Measurements from ENCODE around the gene TRAF6. TPM values are rescaled to one million over a fixed set of nuclear protein-coding genes. Genes with fewer than 3 reads are reported as not detected.

Gene TRAF6
- total and polyA plus RNA-seq, 7 experiments from 2014 or later: 7.9 to 22.2 (median 18.2) TPM

GRCh38 chr11:36452961-36453360 is 57.1 kb downstream of the TRAF6 start:
- Mint-ChIP-seq H3K27ac (peak overlapping the region in 7 of 9 donors; percentile 12 to 76 (median 39)), H3K27me3 (no peaks in the 10 kb centered on the region), H3K9me3 (peaks cover 0 to 2% (median 0%) of the 10 kb centered on the region in 11 donors), H3K4me1 (peaks cover 24 to 49% (median 42%) of the 10 kb centered on the region in 7 donors), H3K4me3 (peak overlapping the region in 5 of 10 donors; percentile 1 to 23 (median 4)), H3K36me3 (peaks cover 0 to 22% (median 0%) of the 10 kb centered on the region in 5 donors)
- Histone ChIP-seq H3K27ac (ENCODE audit: low read depth, low read length) (no peak overlapping the region), H3K27me3 (ENCODE audit: control insufficient read depth in 2 of 2, insufficient read depth in 2 of 2, low read length in 2 of 2) (no peaks in the 10 kb centered on the region), H3K4me1 (ENCODE audit: control insufficient read depth in 2 of 2, insufficient read depth in 2 of 2, low read length in 2 of 2) (peaks cover 28 to 41% of the 10 kb centered on the region in 2 donors), H3K9me3 (ENCODE audit: control insufficient read depth in 2 of 3, low read length in 3 of 3) (no peaks in the 10 kb centered on the region), H3K4me3 (ENCODE audit: low read length) (no peak overlapping the region), H3K36me3 (ENCODE audit: control insufficient read depth in 2 of 3, insufficient read depth in 3 of 3, low read length in 3 of 3) (peaks cover 0 to 9% (median 0%) of the 10 kb centered on the region in 3 experiments)
- ChIA-PET CTCF (no interaction called here), POLR2A (no interaction called here)
- intact Hi-C loops (cut with micrococcal nuclease): loop anchor here in 1 of 2 donors (5.0 kb wide), 1 partner anchor 46 kb away; no protein-coding TSS in a partner anchor
- DNase-seq (no peak), ATAC-seq (no peak)

GRCh38 chr11:36452236-36452940 is 57.7 kb downstream of the TRAF6 start:
- ATAC-seq: peak; percentile 30
- Mint-ChIP-seq H3K27ac (peak overlapping the region in 5 of 9 donors; percentile 7 to 76 (median 32)), H3K9me3 (peaks cover 0 to 2% (median 0%) of the 10 kb centered on the region in 11 donors), H3K4me3 (peak overlapping the region in 7 of 10 donors; percentile 12 to 80 (median 24)), H3K36me3 (peaks cover 0 to 22% (median 0%) of the 10 kb centered on the region in 5 donors), H3K4me1 (peaks cover 24 to 49% (median 42%) of the 10 kb centered on the region in 7 donors), H3K27me3 (no peaks in the 10 kb centered on the region)
- Histone ChIP-seq H3K4me3 (ENCODE audit: low read length) (no peak overlapping the region), H3K36me3 (ENCODE audit: control insufficient read depth in 2 of 3, insufficient read depth in 3 of 3, low read length in 3 of 3) (peaks cover 0 to 14% (median 0%) of the 10 kb centered on the region in 3 experiments), H3K27me3 (ENCODE audit: control insufficient read depth in 2 of 2, insufficient read depth in 2 of 2, low read length in 2 of 2) (no peaks in the 10 kb centered on the region), H3K9me3 (ENCODE audit: control insufficient read depth in 2 of 3, low read length in 3 of 3) (no peaks in the 10 kb centered on the region), H3K27ac (ENCODE audit: low read depth, low read length) (no peak overlapping the region), H3K4me1 (ENCODE audit: control insufficient read depth in 2 of 2, insufficient read depth in 2 of 2, low read length in 2 of 2) (peaks cover 28 to 41% of the 10 kb centered on the region in 2 donors)
- DNase-seq: no peak
- intact Hi-C loops (cut with micrococcal nuclease): loop anchor here in 1 of 2 donors (5.0 kb wide), 1 partner anchor 45 kb away; no protein-coding TSS in a partner anchor
- ChIA-PET CTCF (no interaction called here), POLR2A (no interaction called here)

DNA sequence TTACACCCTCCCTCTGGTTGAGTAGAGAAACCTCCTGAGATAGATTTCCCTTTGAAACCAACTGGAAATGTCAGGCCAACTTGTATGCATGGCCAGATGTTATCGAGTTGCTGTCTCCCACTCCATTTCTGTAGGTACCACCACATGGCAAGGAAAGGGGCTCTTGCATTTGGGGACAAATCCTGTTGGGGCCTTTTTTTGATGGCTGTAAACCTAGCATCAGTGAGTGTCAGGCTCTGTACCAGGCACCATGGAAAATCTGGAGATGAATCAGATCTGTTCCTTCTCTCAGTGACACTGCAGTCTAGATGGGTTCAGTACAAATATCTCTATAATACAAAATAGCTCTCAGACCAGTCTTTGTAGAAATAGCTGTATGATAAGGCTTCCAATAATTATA is 58.4 kb downstream of the TRAF6 start:
- H3K27ac Mint-ChIP-seq: peak overlapping the region in 1 of 9 donors; percentile 65
- Histone ChIP-seq H3K36me3 (ENCODE audit: control insufficient read depth in 2 of 3, insufficient read depth in 3 of 3, low read length in 3 of 3) (peaks cover 0 to 15% (median 0%) of the 10 kb centered on the region in 3 experiments), H3K27me3 (ENCODE audit: control insufficient read depth in 2 of 2, insufficient read depth in 2 of 2, low read length in 2 of 2) (no peaks in the 10 kb centered on the region), H3K9me3 (ENCODE audit: control insufficient read depth in 2 of 3, low read length in 3 of 3) (no peaks in the 10 kb centered on the region), H3K27ac (ENCODE audit: low read depth, low read length) (no peak overlapping the region), H3K4me3 (ENCODE audit: low read length) (no peak overlapping the region), H3K4me1 (ENCODE audit: control insufficient read depth in 2 of 2, insufficient read depth in 2 of 2, low read length in 2 of 2) (peaks cover 28 to 41% of the 10 kb centered on the region in 2 donors)
- H3K27me3 Mint-ChIP-seq: no peaks in the 10 kb centered on the region
- peaks cover 24 to 49% (median 42%) of the 10 kb centered on the region in 7 donors for H3K4me1 Mint-ChIP-seq
- H3K4me3 Mint-ChIP-seq: peak overlapping the region in 8 of 10 donors; percentile 6 to 80 (median 22)
- no peak for ATAC-seq
- peaks cover 0 to 22% (median 0%) of the 10 kb centered on the region in 5 donors for H3K36me3 Mint-ChIP-seq
- POLR2A ChIA-PET: no interaction called here
- peaks cover 0 to 2% (median 0%) of the 10 kb centered on the region in 11 donors for H3K9me3 Mint-ChIP-seq
- no peak for DNase-seq
- CTCF ChIA-PET: no interaction called here
- intact Hi-C loops (cut with micrococcal nuclease): loop anchor here in 1 of 2 donors (5.0 kb wide), 1 partner anchor 44 kb away; no protein-coding TSS in a partner anchor

DNA sequence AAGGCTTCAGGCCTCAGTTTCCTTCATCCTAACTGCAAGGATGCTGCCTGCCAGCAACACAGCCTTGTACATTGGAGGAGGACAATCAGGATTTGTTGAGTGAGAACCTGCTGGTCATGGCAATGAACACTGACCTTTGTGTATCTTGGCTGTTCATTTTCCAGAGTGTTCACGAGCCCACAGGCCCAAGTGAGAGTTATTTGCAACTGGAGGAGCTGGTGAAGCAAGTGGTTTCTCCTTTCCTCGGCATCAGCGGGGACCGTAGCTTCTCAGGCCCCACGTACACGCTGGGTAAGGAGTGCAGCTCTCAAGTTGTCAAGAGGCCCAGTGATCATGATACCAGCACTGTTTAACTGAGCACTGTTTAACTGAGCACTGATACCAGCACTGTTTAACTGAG is 59.0 kb downstream of the TRAF6 start:
- POLR2A ChIA-PET: no interaction called here
- peaks cover 28 to 41% of the 10 kb centered on the region in 2 donors for H3K4me1 ChIP-seq (ENCODE audit: control insufficient read depth in 2 of 2, insufficient read depth in 2 of 2, low read length in 2 of 2)
- H3K9me3 Mint-ChIP-seq: peaks cover 0 to 2% (median 0%) of the 10 kb centered on the region in 11 donors
- H3K9me3 ChIP-seq (ENCODE audit: control insufficient read depth in 2 of 3, low read length in 3 of 3): no peaks in the 10 kb centered on the region
- ATAC-seq (no peak), DNase-seq (no peak)
- CTCF ChIA-PET: no interaction called here
- intact Hi-C loops (cut with micrococcal nuclease): loop anchor here in 1 of 2 donors (5.0 kb wide), 1 partner anchor 44 kb away; no protein-coding TSS in a partner anchor
- peak overlapping the region in 8 of 10 donors; percentile 76 to 89 (median 82) for H3K4me3 Mint-ChIP-seq
- peak overlapping the region in 1 of 9 donors; percentile 7 for H3K27ac Mint-ChIP-seq
- no peaks in the 10 kb centered on the region for H3K27me3 ChIP-seq (ENCODE audit: control insufficient read depth in 2 of 2, insufficient read depth in 2 of 2, low read length in 2 of 2)
- H3K27ac ChIP-seq (ENCODE audit: low read depth, low read length): no peak overlapping the region
- no peak overlapping the region for H3K4me3 ChIP-seq (ENCODE audit: low read length)
- no peaks in the 10 kb centered on the region for H3K27me3 Mint-ChIP-seq
- H3K36me3 ChIP-seq (ENCODE audit: control insufficient read depth in 2 of 3, insufficient read depth in 3 of 3, low read length in 3 of 3): peaks cover 0 to 15% (median 0%) of the 10 kb centered on the region in 3 experiments
- H3K36me3 Mint-ChIP-seq: peaks cover 0 to 22% (median 0%) of the 10 kb centered on the region in 5 donors
- H3K4me1 Mint-ChIP-seq: peaks cover 24 to 49% (median 42%) of the 10 kb centered on the region in 7 donors

DNA sequence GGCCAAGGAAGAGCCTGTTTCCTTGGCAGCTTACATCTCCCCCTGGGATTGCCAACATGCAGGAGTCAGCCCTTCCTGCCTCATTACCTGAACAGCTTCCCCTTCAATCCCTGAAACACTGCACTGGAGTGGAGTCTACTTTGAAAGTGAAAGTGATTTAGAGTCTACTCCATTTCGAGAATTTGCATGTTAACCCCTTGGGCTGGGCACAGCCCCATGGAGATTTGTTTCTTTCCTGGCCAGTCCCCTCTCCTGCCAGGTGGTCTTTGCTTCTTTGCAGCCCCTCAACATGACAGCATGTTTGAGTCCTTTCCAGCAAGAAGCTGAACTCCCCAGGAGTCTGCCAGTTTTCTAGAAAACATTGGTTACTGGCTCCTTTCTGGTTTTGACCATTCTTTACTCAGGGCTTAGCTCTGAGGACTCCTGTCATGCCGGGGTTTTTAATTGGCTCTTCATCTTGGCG is 59.9 kb downstream of the TRAF6 start:
- peaks cover 28 to 41% of the 10 kb centered on the region in 2 donors for H3K4me1 ChIP-seq (ENCODE audit: control insufficient read depth in 2 of 2, insufficient read depth in 2 of 2, low read length in 2 of 2)
- no peaks in the 10 kb centered on the region for H3K9me3 ChIP-seq (ENCODE audit: control insufficient read depth in 2 of 3, low read length in 3 of 3)
- H3K36me3 ChIP-seq (ENCODE audit: control insufficient read depth in 2 of 3, insufficient read depth in 3 of 3, low read length in 3 of 3): peaks cover 0 to 23% (median 0%) of the 10 kb centered on the region in 3 experiments
- ATAC-seq (no peak), DNase-seq (peak in 3 of 9 donors; percentile 4 to 11 (median 7))
- no peaks in the 10 kb centered on the region for H3K27me3 ChIP-seq (ENCODE audit: control insufficient read depth in 2 of 2, insufficient read depth in 2 of 2, low read length in 2 of 2)
- H3K4me3 ChIP-seq (ENCODE audit: low read length): peak overlapping the region; percentile 56
- Mint-ChIP-seq H3K36me3 (peaks cover 0 to 22% (median 0%) of the 10 kb centered on the region in 5 donors), H3K27ac (peak overlapping the region in 7 of 9 donors; percentile 7 to 87 (median 51)), H3K4me3 (peak overlapping the region; percentile 58 to 89 (median 79)), H3K9me3 (peaks cover 0 to 2% (median 0%) of the 10 kb centered on the region in 11 donors), H3K27me3 (no peaks in the 10 kb centered on the region), H3K4me1 (peaks cover 24 to 49% (median 42%) of the 10 kb centered on the region in 7 donors)
- intact Hi-C loops (cut with micrococcal nuclease): loop anchor here in 1 of 2 donors (5.0 kb wide), 1 partner anchor 43 kb away; no protein-coding TSS in a partner anchor
- ChIA-PET POLR2A (interaction anchor here (0.6 kb wide), 1 partner anchor 97 kb away, joined by 3 read pairs; no protein-coding TSS in a partner anchor), CTCF (no interaction called here)
- no peak overlapping the region for H3K27ac ChIP-seq (ENCODE audit: low read depth, low read length)

DNA sequence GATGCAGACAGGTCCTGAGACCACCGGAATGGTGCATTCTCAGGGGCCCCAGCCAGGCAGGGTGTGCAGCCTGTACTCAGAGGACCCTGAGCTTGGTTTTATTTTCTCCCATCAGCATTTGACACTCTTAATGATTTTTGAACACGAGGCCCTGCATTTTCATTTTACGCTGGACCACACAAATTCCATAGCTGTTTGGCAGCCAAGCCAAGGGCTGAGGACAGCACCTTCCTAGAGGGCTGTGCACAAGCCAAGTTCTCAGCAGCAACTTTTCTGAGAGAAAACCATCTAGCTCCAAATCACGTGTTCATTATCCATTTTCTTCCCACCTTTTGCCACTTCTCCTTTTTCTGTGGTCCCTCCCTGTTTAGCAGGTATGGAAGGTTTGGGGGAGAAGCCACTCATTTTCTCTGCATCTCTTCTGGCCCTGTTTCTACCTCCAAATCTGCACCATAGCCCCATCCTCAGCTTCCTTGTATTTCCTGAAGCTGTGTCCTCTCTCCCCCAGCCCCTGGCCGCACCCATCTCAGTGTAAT is 60.4 kb downstream of the TRAF6 start:
- DNase-seq (no peak), ATAC-seq (no peak)
- peaks cover 28 to 41% of the 10 kb centered on the region in 2 donors for H3K4me1 ChIP-seq (ENCODE audit: control insufficient read depth in 2 of 2, insufficient read depth in 2 of 2, low read length in 2 of 2)
- no peaks in the 10 kb centered on the region for H3K9me3 ChIP-seq (ENCODE audit: control insufficient read depth in 2 of 3, low read length in 3 of 3)
- Mint-ChIP-seq H3K36me3 (peaks cover 0 to 23% (median 0%) of the 10 kb centered on the region in 5 donors), H3K4me3 (peak overlapping the region; percentile 58 to 89 (median 79)), H3K27ac (peak overlapping the region in 7 of 9 donors; percentile 7 to 87 (median 51)), H3K9me3 (peaks cover 0 to 2% (median 0%) of the 10 kb centered on the region in 11 donors), H3K4me1 (peaks cover 24 to 46% (median 42%) of the 10 kb centered on the region in 7 donors), H3K27me3 (no peaks in the 10 kb centered on the region)
- no peaks in the 10 kb centered on the region for H3K27me3 ChIP-seq (ENCODE audit: control insufficient read depth in 2 of 2, insufficient read depth in 2 of 2, low read length in 2 of 2)
- ChIA-PET POLR2A (no interaction called here), CTCF (no interaction called here)
- peak overlapping the region; percentile 56 for H3K4me3 ChIP-seq (ENCODE audit: low read length)
- H3K36me3 ChIP-seq (ENCODE audit: control insufficient read depth in 2 of 3, insufficient read depth in 3 of 3, low read length in 3 of 3): peaks cover 0 to 23% (median 0%) of the 10 kb centered on the region in 3 experiments
- H3K27ac ChIP-seq (ENCODE audit: low read depth, low read length): no peak overlapping the region
- intact Hi-C loops (cut with micrococcal nuclease): loop anchor here in 1 of 2 donors (5.0 kb wide), 1 partner anchor 42 kb away; no protein-coding TSS in a partner anchor

Measured in naive thymus-derived CD4-positive, alpha-beta T cell (primary cell).